OCI-LY7 (cell line): ENCODE measurements around the gene CFAP61.

ENCODE experiments used
- CTCF ChIP-seq: fragments of 200-600 bp; sonication (generic); conservative IDR thresholded peaks from 2 replicates; pipeline ENCODE4 v1.5.1; 2014; ENCODE audit warnings: mild to moderate bottlenecking, antibody characterized with exemption, low read length, moderate library complexity, mixed read lengths
- EZH2phosphoT487 ChIP-seq: fragments of 200-600 bp; sonication (generic); IDR thresholded peaks from 2 replicates; pipeline ENCODE4 v1.6.1; 2018; ENCODE audit warnings: low read depth, borderline replicate concordance, mild to moderate bottlenecking, mixed run types, antibody characterized with exemption, low read length, moderate library complexity, mixed read lengths

GRCh38 chr20:20409331-20409730 is 357.0 kb downstream of the CFAP61 start:
- TF ChIP-seq CTCF, result no peak
- TF ChIP-seq EZH2phosphoT487, result no peak
